CD8-positive, alpha-beta memory T cell (primary cell): Measurements from ENCODE around the gene GOLT1B. TPM values are rescaled to one million over a fixed set of nuclear protein-coding genes. Genes with fewer than 3 reads are reported as not detected.

Experiments
- CTCF ChIA-PET: fragments of 350-600 bp; sonication (Branson Sonifier 250); formaldehyde crosslinking; loops from one replicate; lab custom pipeline; 2021; ENCODE audit warnings: antibody characterized with exemption; lab: Charles Lee
- POLR2A ChIA-PET: fragments of 350-600 bp; sonication (Branson Sonifier 250); formaldehyde crosslinking; loops from one replicate; lab custom pipeline; 2021; ENCODE audit warnings: antibody characterized with exemption; lab: Charles Lee
- DNase-seq, 5 donors: peaks; one replicate each; pipeline versions ENCODE4 v3.0.0 to v3.0.0-alpha.2; 2020 to 2022; ENCODE audit warnings: mixed read lengths in 1 of 5
- H3K27ac ChIP-seq: one replicate; pipeline ENCODE4 v1.7.0; 2013; ENCODE audit warnings: low read depth, mild to moderate bottlenecking, low read length, moderate library complexity
- H3K27me3 ChIP-seq: 2 replicates; pipeline ENCODE4 v1.7.0; 2013; ENCODE audit warnings: low read length, mild to moderate bottlenecking; ENCODE audit not compliant: insufficient read depth, poor library complexity, severe bottlenecking
- H3K36me3 ChIP-seq: 2 replicates; pipeline ENCODE4 v1.7.0; 2013; ENCODE audit warnings: mild to moderate bottlenecking, low read length, moderate library complexity; ENCODE audit not compliant: insufficient read depth
- H3K4me1 ChIP-seq: 2 replicates; pipeline ENCODE4 v1.7.0; 2013; ENCODE audit warnings: mild to moderate bottlenecking, low read length, moderate library complexity; ENCODE audit not compliant: insufficient read depth
- H3K4me3 ChIP-seq: 2 replicates; pipeline ENCODE4 v1.7.0; 2013; ENCODE audit warnings: mild to moderate bottlenecking, low read length
- H3K9me3 ChIP-seq: 2 replicates; pipeline ENCODE4 v1.7.0; 2013; ENCODE audit warnings: mild to moderate bottlenecking, low read length
- H3K27ac Mint-ChIP-seq, 8 donors: one replicate each; pipeline ENCODE4 v1.8.0; 2020 to 2021; ENCODE audit warnings: mixed read lengths in 8 of 8, mild to moderate bottlenecking in 6 of 8, inconsistent platforms in 3 of 8, moderate library complexity in 3 of 8
- H3K27me3 Mint-ChIP-seq, 2 donors: one replicate each; pipeline ENCODE4 v1.8.0; 2020 to 2021; ENCODE audit warnings: mixed read lengths in 2 of 2, mild to moderate bottlenecking in 1 of 2, moderate library complexity in 1 of 2
- H3K36me3 Mint-ChIP-seq, 3 donors: one replicate each; pipeline ENCODE4 v1.8.0; 2020 to 2021; ENCODE audit warnings: mixed read lengths in 3 of 3, inconsistent platforms in 1 of 3, mild to moderate bottlenecking in 1 of 3
- H3K4me1 Mint-ChIP-seq, 3 donors: one replicate each; pipeline ENCODE4 v1.8.0; 2020 to 2021; ENCODE audit warnings: mixed read lengths in 3 of 3, inconsistent platforms in 1 of 3, mild to moderate bottlenecking in 1 of 3
- H3K4me3 Mint-ChIP-seq, 7 donors: one replicate each; pipeline ENCODE4 v1.8.0; 2020 to 2021; ENCODE audit warnings: mixed read lengths in 7 of 7, mild to moderate bottlenecking in 6 of 7, moderate library complexity in 4 of 7, inconsistent platforms in 2 of 7
- H3K9me3 Mint-ChIP-seq, 5 donors: one replicate each; pipeline ENCODE4 v1.8.0; 2020 to 2022; ENCODE audit warnings: mixed read lengths in 5 of 5, mild to moderate bottlenecking in 3 of 5, moderate library complexity in 2 of 5, inconsistent platforms in 1 of 5
- polyA plus RNA-seq: library from polyadenylated mRNA; unstranded; fragments of 300-500 nt; fragmentation: Illumina TruSeq; gene quantifications from one replicate; pipeline ENCODE4 v1.2.3, GENCODE V29; 2021
- total RNA-seq, 2 experiments: library from RNA; stranded (reverse); gene quantifications; one replicate each; pipeline ENCODE4 v1.2.3, GENCODE V29; 2021

The GOLT1B gene
- total and polyA plus RNA-seq, 3 experiments from 2014 or later: 25.8 to 52.3 (median 48.1) TPM

- peaks cover 6 to 53% (median 25%) of the 10 kb centered on the region in 3 donors for H3K36me3 Mint-ChIP-seq
- H3K9me3 Mint-ChIP-seq: no peaks in the 10 kb centered on the region
- Histone ChIP-seq H3K4me3 (no peak overlapping the region), H3K27ac (no peak overlapping the region), H3K27me3 (no peaks in the 10 kb centered on the region), H3K9me3 (no peaks in the 10 kb centered on the region), H3K4me1 (no peaks in the 10 kb centered on the region), H3K36me3 (peaks cover 24% of the 10 kb centered on the region)
- H3K27ac Mint-ChIP-seq: peak overlapping the region in 1 of 8 donors; percentile 23
- H3K27me3 Mint-ChIP-seq: no peaks in the 10 kb centered on the region
- H3K4me3 Mint-ChIP-seq: no peak overlapping the region
- H3K4me1 Mint-ChIP-seq: peaks cover 4 to 5% (median 4%) of the 10 kb centered on the region in 3 donors
- DNase-seq: no peak
- CTCF ChIA-PET: interaction anchor here (1.1 kb wide), 1 partner anchor 19 kb away, joined by 3 read pairs; no protein-coding TSS in a partner anchor
- POLR2A ChIA-PET: no interaction called here
Observed at GRCh38 chr12:21475552-21475951, 26.0 kb upstream of the GOLT1B start.

- no peaks in the 10 kb centered on the region for H3K4me1 ChIP-seq
- H3K27me3 ChIP-seq: no peaks in the 10 kb centered on the region
- no peak overlapping the region for H3K4me3 ChIP-seq
- no peak overlapping the region for H3K4me3 Mint-ChIP-seq
- H3K36me3 ChIP-seq: peaks cover 22% of the 10 kb centered on the region
- H3K9me3 ChIP-seq: no peaks in the 10 kb centered on the region
- DNase-seq: no peak
- POLR2A ChIA-PET: no interaction called here
- H3K36me3 Mint-ChIP-seq: peaks cover 6 to 44% (median 22%) of the 10 kb centered on the region in 3 donors
- peaks cover 0 to 4% (median 0%) of the 10 kb centered on the region in 3 donors for H3K4me1 Mint-ChIP-seq
- no peaks in the 10 kb centered on the region for H3K9me3 Mint-ChIP-seq
- H3K27ac ChIP-seq: no peak overlapping the region
- peak overlapping the region in 1 of 8 donors; percentile 78 for H3K27ac Mint-ChIP-seq
- H3K27me3 Mint-ChIP-seq: no peaks in the 10 kb centered on the region
- CTCF ChIA-PET: no interaction called here
Observed at GRCh38 chr12:21476949-21477348, 24.6 kb upstream of the GOLT1B start.

DNA sequence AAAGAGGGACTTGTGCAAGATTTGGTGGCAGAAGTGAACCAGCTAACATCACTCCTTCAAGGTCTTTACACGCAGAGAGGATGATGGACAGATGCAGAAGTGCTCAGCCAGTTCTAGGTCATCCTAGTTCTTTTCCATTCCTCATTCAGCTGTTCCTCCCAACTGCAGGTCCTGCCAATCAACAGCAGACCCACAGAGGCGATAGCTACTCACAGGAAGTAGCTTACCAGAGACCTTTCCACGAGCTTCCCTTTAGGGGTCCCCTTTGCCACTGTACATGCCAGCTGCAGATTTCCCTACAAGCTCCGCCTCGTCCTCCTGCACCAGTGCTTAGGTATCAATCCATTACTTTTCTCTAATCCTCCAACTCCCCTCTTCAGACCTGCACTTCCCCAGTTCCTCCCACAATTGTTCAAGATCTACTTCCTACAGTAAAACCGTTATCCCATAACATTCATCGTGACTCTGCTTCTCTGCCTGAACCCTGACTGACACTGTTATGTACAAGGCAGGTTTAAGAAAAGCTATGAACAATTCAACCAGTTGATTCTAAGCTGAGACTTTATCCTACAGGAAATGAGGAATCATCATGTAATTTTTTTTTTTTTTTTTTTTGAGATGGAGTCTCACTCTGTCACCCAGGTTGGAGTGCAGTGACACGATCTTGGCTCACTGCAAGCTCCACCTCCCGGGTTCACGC is 22.7 kb upstream of the GOLT1B start:
- Mint-ChIP-seq H3K9me3 (no peaks in the 10 kb centered on the region), H3K4me1 (peaks cover 0 to 4% (median 0%) of the 10 kb centered on the region in 3 donors), H3K4me3 (no peak overlapping the region), H3K27ac (no peak overlapping the region), H3K27me3 (no peaks in the 10 kb centered on the region), H3K36me3 (peaks cover 0 to 28% (median 16%) of the 10 kb centered on the region in 3 donors)
- Histone ChIP-seq H3K4me1 (no peaks in the 10 kb centered on the region), H3K9me3 (no peaks in the 10 kb centered on the region), H3K27ac (no peak overlapping the region), H3K36me3 (peaks cover 24% of the 10 kb centered on the region), H3K27me3 (no peaks in the 10 kb centered on the region), H3K4me3 (no peak overlapping the region)
- POLR2A ChIA-PET: interaction anchor here (0.6 kb wide), 1 partner anchor 202 kb away, joined by 3 read pairs; no protein-coding TSS in a partner anchor
- CTCF ChIA-PET: interaction anchor here (1.2 kb wide), 1 partner anchor 8 kb away, joined by 3 read pairs; no protein-coding TSS in a partner anchor
- DNase-seq: no peak

GRCh38 chr12:21483531-21483930 is 18.1 kb upstream of the GOLT1B start:
- ChIA-PET CTCF (no interaction called here), POLR2A (no interaction called here)
- Mint-ChIP-seq H3K4me1 (peaks cover 9 to 23% (median 23%) of the 10 kb centered on the region in 3 donors), H3K9me3 (no peaks in the 10 kb centered on the region), H3K27ac (no peak overlapping the region), H3K27me3 (no peaks in the 10 kb centered on the region), H3K4me3 (no peak overlapping the region), H3K36me3 (peaks cover 3 to 31% (median 9%) of the 10 kb centered on the region in 3 donors)
- H3K36me3 ChIP-seq: peaks cover 18% of the 10 kb centered on the region
- H3K4me1 ChIP-seq: no peaks in the 10 kb centered on the region
- no peak for DNase-seq
- no peaks in the 10 kb centered on the region for H3K9me3 ChIP-seq
- no peaks in the 10 kb centered on the region for H3K27me3 ChIP-seq
- no peak overlapping the region for H3K27ac ChIP-seq
- no peak overlapping the region for H3K4me3 ChIP-seq

DNA sequence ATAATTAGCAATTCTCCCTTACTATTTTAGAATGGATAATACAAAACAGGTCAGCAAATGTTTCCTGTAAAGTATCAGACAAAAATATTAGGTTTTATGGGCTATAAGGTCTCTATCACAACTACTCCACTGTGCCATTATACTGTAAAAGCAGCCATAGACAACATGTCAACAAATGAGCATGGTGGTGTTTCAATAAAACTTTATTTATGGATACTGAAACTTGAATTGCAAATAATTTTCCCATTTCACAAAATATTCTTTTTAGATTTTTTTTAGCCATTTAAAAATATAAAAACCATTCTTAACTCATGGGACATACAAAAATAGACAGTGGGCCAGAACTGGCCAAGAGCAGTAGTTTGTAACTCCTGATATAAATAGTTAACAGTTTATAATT is 15.6 kb upstream of the GOLT1B start:
- Histone ChIP-seq H3K4me3 (no peak overlapping the region), H3K27me3 (no peaks in the 10 kb centered on the region), H3K9me3 (no peaks in the 10 kb centered on the region), H3K27ac (no peak overlapping the region), H3K36me3 (peaks cover 30% of the 10 kb centered on the region), H3K4me1 (no peaks in the 10 kb centered on the region)
- POLR2A ChIA-PET: no interaction called here
- Mint-ChIP-seq H3K9me3 (no peaks in the 10 kb centered on the region), H3K4me1 (peaks cover 14 to 32% (median 29%) of the 10 kb centered on the region in 3 donors), H3K27me3 (no peaks in the 10 kb centered on the region), H3K36me3 (peaks cover 14 to 52% (median 23%) of the 10 kb centered on the region in 3 donors), H3K27ac (no peak overlapping the region), H3K4me3 (no peak overlapping the region)
- CTCF ChIA-PET: interaction anchor here (1.3 kb wide), 1 partner anchor 171 kb away, joined by 3 read pairs; the partner anchor contains the start of gene LDHB
- DNase-seq: no peak

- ChIA-PET POLR2A (interaction anchor here (2.6 kb wide), 1 partner anchor 62 kb away, joined by 15 read pairs; the partner anchor contains the start of gene PYROXD1), CTCF (no interaction called here)
- Mint-ChIP-seq H3K27me3 (no peaks in the 10 kb centered on the region), H3K4me1 (peaks cover 32 to 67% (median 37%) of the 10 kb centered on the region in 3 donors), H3K9me3 (no peaks in the 10 kb centered on the region), H3K27ac (no peak overlapping the region), H3K4me3 (peak overlapping the region in 1 of 7 donors; percentile 5), H3K36me3 (peaks cover 6 to 51% (median 15%) of the 10 kb centered on the region in 3 donors)
- no peaks in the 10 kb centered on the region for H3K9me3 ChIP-seq
- no peak overlapping the region for H3K27ac ChIP-seq
- peaks cover 36% of the 10 kb centered on the region for H3K36me3 ChIP-seq
- H3K4me1 ChIP-seq: peaks cover 49% of the 10 kb centered on the region
- H3K4me3 ChIP-seq: no peak overlapping the region
- no peaks in the 10 kb centered on the region for H3K27me3 ChIP-seq
- DNase-seq: no peak
Observed at GRCh38 chr12:21499765-21500164, 1.8 kb upstream of the GOLT1B start.

GRCh38 chr12:21500786-21501257 is 767 bp upstream of the GOLT1B start:
- Mint-ChIP-seq H3K4me3 (no peak overlapping the region), H3K36me3 (peaks cover 4 to 41% (median 8%) of the 10 kb centered on the region in 3 donors), H3K9me3 (no peaks in the 10 kb centered on the region), H3K27ac (no peak overlapping the region), H3K4me1 (peaks cover 39 to 71% (median 42%) of the 10 kb centered on the region in 3 donors), H3K27me3 (no peaks in the 10 kb centered on the region)
- H3K9me3 ChIP-seq: no peaks in the 10 kb centered on the region
- H3K36me3 ChIP-seq: peaks cover 29% of the 10 kb centered on the region
- H3K4me1 ChIP-seq: peaks cover 56% of the 10 kb centered on the region
- ChIA-PET CTCF (interaction anchor here (1.2 to 1.4 kb wide), 2 partner anchors 8 to 29 kb away, joined by 3 read pairs; no protein-coding TSS in a partner anchor), POLR2A (interaction anchor here (0.6 to 2.6 kb wide), 8 partner anchors 11 to 179 kb away, joined by 3 to 17 read pairs (median 4); partner anchors contain the start of genes LDHB, PYROXD1 and SPX)
- no peaks in the 10 kb centered on the region for H3K27me3 ChIP-seq
- H3K27ac ChIP-seq: peak overlapping the region; percentile 80
- peak overlapping the region; percentile 92 for H3K4me3 ChIP-seq
- DNase-seq: peak in 2 of 5 donors; percentile 2 to 46

- Histone ChIP-seq H3K4me3 (peak overlapping the region; percentile 92), H3K27me3 (no peaks in the 10 kb centered on the region), H3K9me3 (no peaks in the 10 kb centered on the region), H3K4me1 (peaks cover 56% of the 10 kb centered on the region), H3K36me3 (peaks cover 18% of the 10 kb centered on the region), H3K27ac (peak overlapping the region; percentile 80)
- ChIA-PET POLR2A (interaction anchor here (0.6 to 2.6 kb wide), 8 partner anchors 10 to 178 kb away, joined by 3 to 17 read pairs (median 4); partner anchors contain the start of genes LDHB, PYROXD1 and SPX), CTCF (interaction anchor here (0.7 to 1.4 kb wide), 4 partner anchors 27 to 206 kb away, joined by 3 to 4 read pairs (median 3); partner anchors contain the start of gene LDHB)
- Mint-ChIP-seq H3K4me3 (no peak overlapping the region), H3K27ac (no peak overlapping the region), H3K36me3 (peaks cover 4 to 33% (median 7%) of the 10 kb centered on the region in 3 donors), H3K4me1 (peaks cover 42 to 64% (median 45%) of the 10 kb centered on the region in 3 donors), H3K27me3 (no peaks in the 10 kb centered on the region), H3K9me3 (no peaks in the 10 kb centered on the region)
- DNase-seq: peak in 1 of 5 donors; percentile 27
Observed at GRCh38 chr12:21502164-21502496, 541 bp downstream of the GOLT1B start.
